Mesendoderm (in vitro differentiated cells): ENCODE data around the gene CDC42EP3.
A peak's percentile ranks its signal among the peaks of the same experiment; 100 is the strongest.

Experiments used
- DNase-seq: peaks from one replicate; pipeline ENCODE4 v3.0.0; 2013
- H2AK5ac ChIP-seq: 2 replicates; pipeline ENCODE4 v1.6.1; 2013; ENCODE audit warnings: low read length, inconsistent platforms
- H2BK120ac ChIP-seq: 2 replicates; pipeline ENCODE4 v1.6.1; 2013; ENCODE audit warnings: low read depth, mild to moderate bottlenecking, low read length, moderate library complexity, mixed read lengths
- H2BK15ac ChIP-seq: replicated peaks from 2 replicates; pipeline ENCODE4 v1.6.1; 2013; ENCODE audit warnings: low read depth, mild to moderate bottlenecking, moderate library complexity
- H2BK5ac ChIP-seq: 2 replicates; pipeline ENCODE4 v1.6.1; 2013; ENCODE audit warnings: low read length, inconsistent platforms
- H3K18ac ChIP-seq: 2 replicates; pipeline ENCODE4 v1.6.1; 2013; ENCODE audit warnings: mild to moderate bottlenecking, low read length, mixed read lengths
- H3K23ac ChIP-seq: one replicate; pipeline ENCODE4 v1.6.1; 2013; ENCODE audit warnings: low read length
- H3K27ac ChIP-seq: 2 replicates; pipeline ENCODE4 v1.5.1; 2013; ENCODE audit warnings: low read depth, mild to moderate bottlenecking, inconsistent platforms, low read length, moderate library complexity
- H3K27me3 ChIP-seq: 2 replicates; pipeline ENCODE4 v1.6.1; 2013; ENCODE audit warnings: low read length, control low read depth, mild to moderate bottlenecking, inconsistent platforms; ENCODE audit not compliant: insufficient read depth, poor library complexity
- H3K36me3 ChIP-seq: 2 replicates; pipeline ENCODE4 v1.6.1; 2013; ENCODE audit warnings: low read length, inconsistent platforms; ENCODE audit not compliant: control insufficient read depth, insufficient read depth
- H3K4ac ChIP-seq: one replicate; pipeline ENCODE4 v1.6.1; 2013; ENCODE audit warnings: low read depth, mild to moderate bottlenecking, low read length, moderate library complexity
- H3K4me1 ChIP-seq: 2 replicates; pipeline ENCODE4 v1.6.1; 2013; ENCODE audit warnings: low read depth, low read length, inconsistent platforms; ENCODE audit not compliant: control insufficient read depth
- H3K4me2 ChIP-seq: 2 replicates; pipeline ENCODE4 v1.6.1; 2013; ENCODE audit warnings: low read length
- H3K4me3 ChIP-seq: 2 replicates; pipeline ENCODE4 v1.5.1; 2013; ENCODE audit warnings: mild to moderate bottlenecking, low read length
- H3K56ac ChIP-seq: one replicate; pipeline ENCODE4 v1.6.1; 2013; ENCODE audit warnings: low read length
- H3K79me1 ChIP-seq: 2 replicates; pipeline ENCODE4 v1.6.1; 2013; ENCODE audit warnings: low read length, inconsistent platforms
- H3K79me2 ChIP-seq: 2 replicates; pipeline ENCODE4 v1.6.1; 2013; ENCODE audit warnings: mild to moderate bottlenecking, low read length; ENCODE audit not compliant: control insufficient read depth, insufficient read depth
- H3K9ac ChIP-seq: 2 replicates; pipeline ENCODE4 v1.6.1; 2013; ENCODE audit warnings: low read length, inconsistent platforms
- H4K5ac ChIP-seq: one replicate; pipeline ENCODE4 v1.6.1; 2013; ENCODE audit warnings: low read length
- H4K8ac ChIP-seq: one replicate; pipeline ENCODE4 v1.6.1; 2013; ENCODE audit warnings: low read depth, mild to moderate bottlenecking, control low read depth, low read length, moderate library complexity
- WGBS: extraction: QIAGEN DNeasy Blood & Tissue Kit; methylation state at CpG from one replicate; pipeline ENCODE4 v1.1.7; 2013; ENCODE audit warnings: low lambda C conversion rate, missing lambda C conversion rate; ENCODE audit not compliant: insufficient coverage; ENCODE audit errors: extremely low coverage; 5-methylcytosine and 5-hydroxymethylcytosine counted together

Gene CDC42EP3

GRCh38 chr2:37658682-37659081 is 12.8 kb downstream of the CDC42EP3 start:
- Histone ChIP-seq H2BK120ac (no peak overlapping the region), H4K8ac (no peak overlapping the region), H2BK15ac (no peak overlapping the region), H3K36me3 (no peaks in the 10 kb centered on the region), H3K4ac (peak overlapping the region; percentile 43), H3K79me1 (peaks cover 29% of the 10 kb centered on the region), H2AK5ac (peak overlapping the region; percentile 2), H2BK5ac (no peak overlapping the region), H3K4me2 (no peak overlapping the region), H3K79me2 (peaks cover 34% of the 10 kb centered on the region), H3K23ac (no peak overlapping the region), H3K4me1 (peaks cover 46% of the 10 kb centered on the region), H3K27me3 (no peaks in the 10 kb centered on the region), H3K56ac (no peak overlapping the region), H3K27ac (no peak overlapping the region), H3K4me3 (no peak overlapping the region), H3K18ac (no peak overlapping the region), H4K5ac (no peak overlapping the region), H3K9ac (no peak overlapping the region)
- no CpG with 5 or more reads among the region's 3 CpGs for WGBS
- DNase-seq: peak; percentile 71

GRCh38 chr2:37657471-37657870 is 14.0 kb downstream of the CDC42EP3 start:
- Histone ChIP-seq H3K9ac (no peak overlapping the region), H3K18ac (peak overlapping the region; percentile 19), H4K8ac (no peak overlapping the region), H3K4me2 (no peak overlapping the region), H3K27me3 (no peaks in the 10 kb centered on the region), H3K27ac (peak overlapping the region; percentile 74), H3K79me2 (peaks cover 30% of the 10 kb centered on the region), H3K4me3 (no peak overlapping the region), H2AK5ac (peak overlapping the region; percentile 9), H3K79me1 (peaks cover 27% of the 10 kb centered on the region), H2BK5ac (peak overlapping the region; percentile 24), H3K23ac (no peak overlapping the region), H3K56ac (peak overlapping the region; percentile 12), H3K4me1 (peaks cover 49% of the 10 kb centered on the region), H3K36me3 (no peaks in the 10 kb centered on the region), H3K4ac (peak overlapping the region; percentile 81), H4K5ac (no peak overlapping the region), H2BK120ac (peak overlapping the region; percentile 4), H2BK15ac (peak overlapping the region; percentile 37)
- no peak for DNase-seq
- WGBS: no CpG with 5 or more reads among the region's 4 CpGs

DNA sequence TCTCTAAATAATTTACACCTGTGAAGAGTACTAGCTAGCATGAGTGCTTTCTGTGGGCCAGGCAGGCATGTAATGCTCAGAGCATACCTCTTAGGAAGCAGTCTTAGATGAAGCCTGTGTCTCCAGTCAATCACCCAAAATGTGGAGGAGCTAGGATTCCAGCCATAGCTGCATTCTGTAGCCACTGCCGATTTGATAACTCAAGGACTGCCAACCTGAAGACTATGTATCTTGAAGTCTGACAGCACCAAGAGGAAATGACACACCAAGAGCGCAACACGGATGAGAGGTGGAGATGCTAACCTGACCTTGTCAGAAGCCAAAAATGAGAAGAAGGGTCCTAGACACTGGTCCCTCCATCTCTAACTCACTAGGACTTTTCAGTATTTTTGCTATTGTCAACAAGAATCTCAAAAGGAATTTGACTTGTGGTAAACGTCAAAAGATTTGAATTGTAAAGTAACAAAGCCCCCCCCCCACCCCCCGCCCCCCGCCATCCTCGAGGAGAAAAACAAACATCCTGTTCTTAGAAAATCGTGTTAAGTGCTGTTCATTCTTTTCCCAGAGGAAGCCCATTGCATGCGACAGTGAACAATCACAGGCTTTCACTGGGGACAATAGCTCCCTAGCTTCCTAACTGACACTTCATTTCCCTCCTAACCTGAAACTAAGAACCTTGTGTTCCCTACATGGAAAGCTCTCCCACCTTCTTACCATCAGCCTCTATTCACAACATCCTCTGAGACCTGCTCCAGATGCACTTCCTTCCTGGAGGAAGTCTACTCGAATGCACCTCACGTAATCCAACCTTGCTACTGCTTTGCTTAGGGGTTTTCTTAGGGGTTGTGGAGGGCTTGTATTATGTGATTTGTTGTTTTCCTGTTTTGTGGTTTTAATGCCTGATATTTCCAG is 14.7 kb downstream of the CDC42EP3 start:
- Histone ChIP-seq H3K23ac (no peak overlapping the region), H3K56ac (peak overlapping the region; percentile 12), H4K5ac (no peak overlapping the region), H3K79me2 (peaks cover 34% of the 10 kb centered on the region), H3K79me1 (peaks cover 29% of the 10 kb centered on the region), H2BK120ac (no peak overlapping the region), H3K4ac (peak overlapping the region; percentile 81), H2AK5ac (peak overlapping the region; percentile 9), H2BK5ac (peak overlapping the region; percentile 18), H3K18ac (peak overlapping the region; percentile 44), H3K27ac (peak overlapping the region; percentile 74), H3K36me3 (no peaks in the 10 kb centered on the region), H3K4me2 (no peak overlapping the region), H2BK15ac (peak overlapping the region; percentile 37), H3K4me3 (no peak overlapping the region), H3K27me3 (no peaks in the 10 kb centered on the region), H3K4me1 (peaks cover 52% of the 10 kb centered on the region), H3K9ac (no peak overlapping the region), H4K8ac (no peak overlapping the region)
- peak; percentile 90 for DNase-seq
- no CpG with 5 or more reads among the region's 11 CpGs for WGBS

DNA sequence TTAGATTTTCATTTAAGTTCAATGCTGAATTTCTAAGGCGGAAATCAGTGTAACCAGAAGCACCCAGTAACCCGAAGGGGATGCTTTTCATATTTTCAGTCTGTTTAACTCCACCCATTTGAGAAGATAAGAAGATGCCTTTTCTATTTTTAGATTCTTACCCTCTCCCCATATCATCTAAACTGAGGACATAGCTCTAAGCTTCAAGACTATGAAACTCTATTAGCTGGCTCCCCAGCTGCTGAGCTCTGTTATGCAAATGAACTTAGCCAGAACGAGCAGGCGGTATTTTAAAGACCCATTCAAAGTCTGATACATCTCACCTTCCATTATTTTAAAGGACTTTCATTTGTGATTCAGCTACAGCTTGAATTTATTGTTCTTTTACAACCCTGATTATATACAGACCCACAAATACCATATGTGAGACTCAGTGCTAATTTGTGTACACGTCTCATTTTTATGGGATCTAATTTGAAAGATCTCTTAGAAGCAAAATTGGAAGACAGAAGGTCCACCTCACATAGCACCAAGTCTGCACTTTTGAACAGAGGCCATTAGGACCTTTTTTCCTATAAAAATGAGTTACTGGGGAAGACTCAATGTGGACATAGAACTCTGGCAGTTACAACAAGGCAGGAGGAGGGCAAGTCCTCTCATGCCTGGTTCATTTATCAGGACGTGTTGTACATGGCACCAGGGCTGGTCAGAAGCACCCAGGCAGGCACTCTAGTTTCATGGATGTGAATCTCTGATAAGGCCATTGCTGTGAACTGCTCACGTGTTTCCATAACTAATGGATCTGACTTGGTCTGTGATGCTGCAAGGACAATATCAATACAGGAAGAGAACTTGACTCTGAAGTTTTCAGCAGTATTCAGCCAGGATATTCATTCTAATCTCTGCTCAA is 16.3 kb downstream of the CDC42EP3 start:
- peaks cover 52% of the 10 kb centered on the region for H3K4me1 ChIP-seq
- no peak overlapping the region for H3K4me3 ChIP-seq

GRCh38 chr2:37654419-37654818 is 17.0 kb downstream of the CDC42EP3 start:
- Histone ChIP-seq H3K9ac (peak overlapping the region; percentile 18), H3K4me3 (no peak overlapping the region), H2BK15ac (no peak overlapping the region), H2BK5ac (peak overlapping the region; percentile 52), H2BK120ac (no peak overlapping the region), H4K5ac (no peak overlapping the region), H3K56ac (peak overlapping the region; percentile 70), H3K36me3 (no peaks in the 10 kb centered on the region), H3K4ac (no peak overlapping the region), H3K4me1 (peaks cover 47% of the 10 kb centered on the region), H3K27ac (no peak overlapping the region), H3K18ac (peak overlapping the region; percentile 54), H3K27me3 (no peaks in the 10 kb centered on the region), H3K23ac (no peak overlapping the region), H4K8ac (no peak overlapping the region), H3K4me2 (no peak overlapping the region), H3K79me1 (peaks cover 36% of the 10 kb centered on the region), H2AK5ac (peak overlapping the region; percentile 66), H3K79me2 (peaks cover 44% of the 10 kb centered on the region)
- WGBS: no CpG with 5 or more reads among the region's 8 CpGs
- DNase-seq: peak; percentile 26

More for the DNA sequence above, 16.3 kb downstream of the CDC42EP3 start:
- Histone ChIP-seq H2BK120ac (no peak overlapping the region), H2AK5ac (no peak overlapping the region), H2BK15ac (no peak overlapping the region), H3K36me3 (no peaks in the 10 kb centered on the region), H3K4me2 (no peak overlapping the region), H3K18ac (peak overlapping the region; percentile 72), H3K56ac (peak overlapping the region; percentile 0), H3K79me1 (peaks cover 35% of the 10 kb centered on the region), H3K27ac (no peak overlapping the region), H3K9ac (no peak overlapping the region), H2BK5ac (no peak overlapping the region), H3K23ac (no peak overlapping the region), H4K5ac (no peak overlapping the region), H3K4ac (no peak overlapping the region), H4K8ac (no peak overlapping the region), H3K79me2 (peaks cover 42% of the 10 kb centered on the region), H3K27me3 (no peaks in the 10 kb centered on the region)
- DNase-seq: peak; percentile 39
- no CpG with 5 or more reads among the region's 7 CpGs for WGBS
